ENCODE data around the gene ATP6V1B1.

The ATP6V1B1 gene

DNA sequence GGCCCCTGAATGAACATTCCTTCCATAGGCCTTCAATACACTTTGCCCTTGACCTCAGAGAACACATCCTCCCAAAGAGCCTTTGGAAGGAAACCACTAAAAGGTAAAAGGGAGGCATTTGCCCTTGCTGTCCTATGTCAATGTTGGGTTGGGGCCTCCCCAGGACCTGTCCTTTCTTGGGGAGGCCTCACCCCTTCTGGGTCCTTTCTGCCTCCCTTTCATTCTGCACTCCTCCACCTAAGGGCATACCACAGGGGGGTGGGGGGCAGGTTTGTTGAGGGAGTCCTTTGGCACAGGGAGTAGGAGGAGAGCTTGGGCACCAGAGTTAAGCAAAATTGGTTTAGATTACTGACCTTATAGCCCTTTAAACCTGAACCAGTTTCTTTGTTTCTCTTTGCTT lies 32.5 kb upstream of the ATP6V1B1 start:
- Histone ChIP-seq H3K79me2 (ENCODE audit: insufficient read depth, low read length) (no peaks in the 10 kb centered on the region), H4K20me1 (ENCODE audit: insufficient read depth, low read length) (no peaks in the 10 kb centered on the region), H3K36me3 (ENCODE audit: insufficient read depth, low read length) (no peaks in the 10 kb centered on the region), H3K9me2 (ENCODE audit: low read depth, low read length) (no peaks in the 10 kb centered on the region), H3K4me2 (ENCODE audit: low read length) (no peak overlapping the region), H3K9ac (ENCODE audit: low read length) (no peak overlapping the region), H3K4me3 (ENCODE audit: low read depth, low read length, poor library complexity, severe bottlenecking) (no peak overlapping the region), H3K4me1 (ENCODE audit: insufficient read depth, low read length, severe bottlenecking) (no peaks in the 10 kb centered on the region), H2AFZ (ENCODE audit: low read length) (no peak overlapping the region), H3K27ac (ENCODE audit: low read depth, low read length, poor library complexity, severe bottlenecking) (no peak overlapping the region), H3K27me3 (ENCODE audit: insufficient read depth, low read length) (no peaks in the 10 kb centered on the region), H3F3A (ENCODE audit: insufficient read depth, low read length) (no peaks in the 10 kb centered on the region), H3K9me3 (ENCODE audit: low read length) (no peaks in the 10 kb centered on the region)
- TF ChIP-seq, protein P1, sequence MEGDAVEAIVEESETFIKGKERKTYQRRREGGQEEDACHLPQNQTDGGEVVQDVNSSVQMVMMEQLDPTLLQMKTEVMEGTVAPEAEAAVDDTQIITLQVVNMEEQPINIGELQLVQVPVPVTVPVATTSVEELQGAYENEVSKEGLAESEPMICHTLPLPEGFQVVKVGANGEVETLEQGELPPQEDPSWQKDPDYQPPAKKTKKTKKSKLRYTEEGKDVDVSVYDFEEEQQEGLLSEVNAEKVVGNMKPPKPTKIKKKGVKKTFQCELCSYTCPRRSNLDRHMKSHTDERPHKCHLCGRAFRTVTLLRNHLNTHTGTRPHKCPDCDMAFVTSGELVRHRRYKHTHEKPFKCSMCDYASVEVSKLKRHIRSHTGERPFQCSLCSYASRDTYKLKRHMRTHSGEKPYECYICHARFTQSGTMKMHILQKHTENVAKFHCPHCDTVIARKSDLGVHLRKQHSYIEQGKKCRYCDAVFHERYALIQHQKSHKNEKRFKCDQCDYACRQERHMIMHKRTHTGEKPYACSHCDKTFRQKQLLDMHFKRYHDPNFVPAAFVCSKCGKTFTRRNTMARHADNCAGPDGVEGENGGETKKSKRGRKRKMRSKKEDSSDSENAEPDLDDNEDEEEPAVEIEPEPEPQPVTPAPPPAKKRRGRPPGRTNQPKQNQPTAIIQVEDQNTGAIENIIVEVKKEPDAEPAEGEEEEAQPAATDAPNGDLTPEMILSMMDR (IDR thresholded peaks at IDR 0.05; ENCODE audit: low read length): no peak
- no peak for TF ChIP-seq EZH2 (IDR thresholded peaks at IDR 0.05; ENCODE audit: borderline replicate concordance, low read length)

- H3K9ac ChIP-seq (ENCODE audit: low read length): no peak overlapping the region
- TF ChIP-seq EZH2 (IDR thresholded peaks at IDR 0.05; ENCODE audit: borderline replicate concordance, low read length): no peak
- TF ChIP-seq, protein P1 (IDR thresholded peaks at IDR 0.05; ENCODE audit: low read length): no peak
- no peak overlapping the region for H3K27ac ChIP-seq (ENCODE audit: low read depth, low read length, poor library complexity, severe bottlenecking)
- H3K4me3 ChIP-seq (ENCODE audit: low read depth, low read length, poor library complexity, severe bottlenecking): no peak overlapping the region
- H3K9me3 ChIP-seq (ENCODE audit: low read length): no peaks in the 10 kb centered on the region
- no peaks in the 10 kb centered on the region for H3K36me3 ChIP-seq (ENCODE audit: insufficient read depth, low read length)
- H3K4me2 ChIP-seq (ENCODE audit: low read length): no peak overlapping the region
- H3F3A ChIP-seq (ENCODE audit: insufficient read depth, low read length): no peaks in the 10 kb centered on the region
- H3K4me1 ChIP-seq (ENCODE audit: insufficient read depth, low read length, severe bottlenecking): no peaks in the 10 kb centered on the region
- no peaks in the 10 kb centered on the region for H3K27me3 ChIP-seq (ENCODE audit: insufficient read depth, low read length)
- no peaks in the 10 kb centered on the region for H3K9me2 ChIP-seq (ENCODE audit: low read depth, low read length)
- H3K79me2 ChIP-seq (ENCODE audit: insufficient read depth, low read length): no peaks in the 10 kb centered on the region
- H4K20me1 ChIP-seq (ENCODE audit: insufficient read depth, low read length): no peaks in the 10 kb centered on the region
- H2AFZ ChIP-seq (ENCODE audit: low read length): no peak overlapping the region
Observed at GRCh38 chr2:70903641-70904340, 31.9 kb upstream of the ATP6V1B1 start.

- TF ChIP-seq EZH2 (IDR thresholded peaks at IDR 0.05; ENCODE audit: borderline replicate concordance, low read length): no peak
- TF ChIP-seq, protein P1 (IDR thresholded peaks at IDR 0.05; ENCODE audit: low read length): no peak
- Histone ChIP-seq H3K4me1 (ENCODE audit: insufficient read depth, low read length, severe bottlenecking) (no peaks in the 10 kb centered on the region), H2AFZ (ENCODE audit: low read length) (no peak overlapping the region), H3K9ac (ENCODE audit: low read length) (no peak overlapping the region), H3K9me3 (ENCODE audit: low read length) (no peaks in the 10 kb centered on the region), H3K4me3 (ENCODE audit: low read depth, low read length, poor library complexity, severe bottlenecking) (no peak overlapping the region), H3K4me2 (ENCODE audit: low read length) (no peak overlapping the region), H4K20me1 (ENCODE audit: insufficient read depth, low read length) (no peaks in the 10 kb centered on the region), H3K36me3 (ENCODE audit: insufficient read depth, low read length) (no peaks in the 10 kb centered on the region), H3F3A (ENCODE audit: insufficient read depth, low read length) (no peaks in the 10 kb centered on the region), H3K27ac (ENCODE audit: low read depth, low read length, poor library complexity, severe bottlenecking) (no peak overlapping the region), H3K27me3 (ENCODE audit: insufficient read depth, low read length) (no peaks in the 10 kb centered on the region), H3K79me2 (ENCODE audit: insufficient read depth, low read length) (no peaks in the 10 kb centered on the region), H3K9me2 (ENCODE audit: low read depth, low read length) (no peaks in the 10 kb centered on the region)
Observed at GRCh38 chr2:70904371-70905216, 31.1 kb upstream of the ATP6V1B1 start.

Data from OCI-LY1 (cell line).